K562 (cell line): Measurements from ENCODE around the gene CDCP1. TPM values are rescaled to one million over a fixed set of nuclear protein-coding genes. Genes with fewer than 3 reads are reported as not detected.

Experiments
- CREB3L1 ChIP-seq: fragments of 450-650 bp; IDR thresholded peaks from 2 replicates; pipeline ENCODE4 v1.6.1; 2014; ENCODE audit warnings: low read depth, mild to moderate bottlenecking, moderate library complexity, borderline replicate concordance
- FIP1L1 ChIP-seq: fragments of 200-400 bp; formaldehyde crosslinking; IDR thresholded peaks from 2 replicates; pipeline ENCODE4 v1.6.1; 2018; ENCODE audit warnings: mild to moderate bottlenecking, low read depth, low read length; ENCODE audit not compliant: poor library complexity, severe bottlenecking
- FOXP4 ChIP-seq: sonication (generic); formaldehyde crosslinking; IDR thresholded peaks from 2 replicates; pipeline ENCODE4 v1.8.0; 2022; ENCODE audit warnings: mild to moderate bottlenecking, missing genetic modification reagents, borderline replicate concordance
- HDAC3 ChIP-seq: fragments of 450-650 bp; IDR thresholded peaks from 2 replicates; pipeline ENCODE4 v1.6.1; 2018; ENCODE audit warnings: borderline replicate concordance, mild to moderate bottlenecking, moderate library complexity; ENCODE audit not compliant: partially characterized antibody
- HDGF ChIP-seq: fragments of 450-650 bp; IDR thresholded peaks from 2 replicates; pipeline ENCODE4 v1.6.1; 2016
- HSF4 ChIP-seq: fragments of 250-450 bp; sonication (Bioruptor Pico); IDR thresholded peaks from 2 replicates; pipeline ENCODE4 v2.1.2; 2022; ENCODE audit warnings: mild to moderate bottlenecking, moderate library complexity, borderline replicate concordance
- L3MBTL2 ChIP-seq: fragments of 450-650 bp; IDR thresholded peaks from 2 replicates; pipeline ENCODE4 v1.6.1; 2016; ENCODE audit warnings: mild to moderate bottlenecking, moderate library complexity
- MCM5 ChIP-seq: fragments of 450-650 bp; IDR thresholded peaks from 2 replicates; pipeline ENCODE4 v1.6.1; 2016; ENCODE audit warnings: low read depth
- MTA3 ChIP-seq: fragments of 450-650 bp; formaldehyde crosslinking; IDR thresholded peaks from 2 replicates; pipeline ENCODE4 v1.6.1; 2017; ENCODE audit warnings: mild to moderate bottlenecking, borderline replicate concordance
- NCOA6 ChIP-seq: fragments of 450-650 bp; IDR thresholded peaks from 2 replicates; pipeline ENCODE4 v1.6.1; 2017; ENCODE audit warnings: mild to moderate bottlenecking
- OTX1 ChIP-seq: fragments of 450-650 bp; formaldehyde crosslinking; IDR thresholded peaks from 2 replicates; pipeline ENCODE4 v1.4.0; 2022; ENCODE audit warnings: mild to moderate bottlenecking
- PHF8 ChIP-seq: fragments of 200-600 bp; sonication (generic); IDR thresholded peaks from 2 replicates; pipeline ENCODE4 v1.6.1; 2012; ENCODE audit warnings: mixed run types, mild to moderate bottlenecking, inconsistent platforms, low read length, moderate library complexity, borderline replicate concordance
- POLR2B ChIP-seq: fragments of 450-650 bp; IDR thresholded peaks from 2 replicates; pipeline ENCODE4 v1.6.1; 2018; ENCODE audit warnings: low read depth; ENCODE audit not compliant: partially characterized antibody
- RBM15 ChIP-seq: fragments of 200-400 bp; formaldehyde crosslinking; IDR thresholded peaks from 2 replicates; pipeline ENCODE4 v1.6.1; 2018; ENCODE audit warnings: mild to moderate bottlenecking, low read length, moderate library complexity; ENCODE audit not compliant: insufficient read depth
- RBM17 ChIP-seq: fragments of 200-400 bp; formaldehyde crosslinking; IDR thresholded peaks from 2 replicates; pipeline ENCODE4 v1.6.1; 2017; ENCODE audit warnings: low read depth, mild to moderate bottlenecking, low read length, borderline replicate concordance
- TOE1 ChIP-seq, 2 experiments: fragments of 450-650 bp in 1 of 2; sonication (generic) in 1 of 2; formaldehyde crosslinking in 1 of 2; IDR thresholded peaks; 2 replicates each; pipeline versions ENCODE4 v1.7.1 to v1.8.0; 2016 to 2022; ENCODE audit warnings: borderline replicate concordance in 2 of 2, mild to moderate bottlenecking in 2 of 2, antibody characterized with exemption in 1 of 2, inconsistent platforms in 1 of 2, low read depth in 1 of 2, missing genetic modification reagents in 1 of 2, moderate library complexity in 1 of 2
- ZNF23 ChIP-seq: fragments of 250-450 bp; sonication (Bioruptor Pico); IDR thresholded peaks from 2 replicates; pipeline ENCODE4 v1.4.0; 2020; ENCODE audit warnings: mild to moderate bottlenecking
- ZNF280B ChIP-seq: fragments of 250-450 bp; sonication (Bioruptor Pico); IDR thresholded peaks from 2 replicates; pipeline ENCODE4 v1.5.1; 2021; ENCODE audit warnings: mild to moderate bottlenecking
- ZNF347 ChIP-seq: fragments of 450-650 bp; formaldehyde crosslinking; IDR thresholded peaks from 2 replicates; pipeline ENCODE4 v1.4.0; 2020; ENCODE audit warnings: low read depth, mild to moderate bottlenecking, moderate library complexity
- ZNF655 ChIP-seq: fragments of 250-450 bp; sonication (Bioruptor Pico); IDR thresholded peaks from 2 replicates; pipeline ENCODE4 v1.5.0; 2021
- polyA plus RNA-seq, 8 experiments: library from polyadenylated mRNA; depleted of rRNA in 4 of 8; stranded (reverse) in 5 of 8; unstranded in 3 of 8; fragments of >200 nt; fragmentation: Nextera tagmentation in 2 of 8; fragmentation: Illumina TruSeq in 1 of 8; extraction: Ambion mirVana in 2 of 8; extraction: Trizol in 1 of 8; gene quantifications; 2 replicates each; pipeline versions ENCODE4 v1.2.1 to v1.2.3, GENCODE V29; 2011 to 2014; ENCODE audit warnings: inconsistent platforms in 1 of 8, missing spikeins in 1 of 8
- total RNA-seq, 7 experiments: library from RNA; depleted of rRNA in 6 of 7; stranded (reverse); fragments of >200 nt in 6 of 7; fragmentation: Illumina TruSeq in 2 of 7; extraction: Trizol in 2 of 7; gene quantifications; 2 replicates each; pipeline versions ENCODE4 v1.2.1 to v1.2.3, GENCODE V29; 2011 to 2021; ENCODE audit warnings: low replicate concordance in 1 of 7

CDCP1 gene
- total and polyA plus RNA-seq, 9 of the 15 experiments (the other 6 are each of a cell fraction or from before 2014, with no cell fraction given), result 3.9 to 16.4 (median 5.2) TPM

GRCh38 chr3:45182915-45183871 lies 37.0 kb upstream of the CDCP1 start (continued):
- no peak; the same call in 1 of the 2 replicates for TF ChIP-seq PHF8
- TF ChIP-seq NCOA6, result no peak
- TF ChIP-seq ZNF280B (CRISPR knock-in tag), result no peak
- TF ChIP-seq L3MBTL2, result no peak
- no peak for TF ChIP-seq ZNF655 (CRISPR knock-in tag)
- no peak for TF ChIP-seq RBM15
- 0 out of 2 replicates have a peak, but pooled peaks have one; percentile 44 for TF ChIP-seq TOE1 (IDR thresholded peaks at IDR 0.05; ENCODE audit: borderline replicate concordance)
- no peak for TF ChIP-seq TOE1 (CRISPR knock-in tag; IDR thresholded peaks at IDR 0.05; ENCODE audit: borderline replicate concordance, low read depth)
- TF ChIP-seq HDAC3, result no peak
- TF ChIP-seq HDGF, result no peak; the same call in 1 of the 2 replicates
- TF ChIP-seq MCM5, result no peak
- no peak for TF ChIP-seq RBM17
- no peak for TF ChIP-seq POLR2B
- no peak for TF ChIP-seq OTX1
- TF ChIP-seq ZNF23 (CRISPR knock-in tag), result no peak
- no peak for TF ChIP-seq CREB3L1
- TF ChIP-seq ZNF347 (CRISPR knock-in tag), result no peak
- TF ChIP-seq HSF4 (CRISPR knock-in tag), result no peak
- TF ChIP-seq FIP1L1, result no peak
- peak; percentile 82 for TF ChIP-seq MTA3
- TF ChIP-seq FOXP4 (CRISPR knock-in tag), result no peak
